Neural progenitor cell (in vitro differentiated cells): ENCODE results near the gene MMD2.

Experiments used
- CTCF ChIP-seq: fragments of 200-600 bp; sonication (generic); IDR thresholded peaks from 2 replicates; pipeline ENCODE4 v1.5.1; 2017; ENCODE audit warnings: antibody characterized with exemption, mild to moderate bottlenecking
- EZH2 ChIP-seq: fragments of 200-600 bp; sonication (generic); IDR thresholded peaks from 2 replicates; pipeline ENCODE4 v1.6.1; 2017; ENCODE audit warnings: antibody characterized with exemption, mild to moderate bottlenecking, moderate library complexity

GRCh38 chr7:4934419-4935025 is 24.5 kb downstream of the MMD2 start:
- TF ChIP-seq CTCF (no peak), EZH2 (no peak)
